SU-DHL-6 (cell line): ENCODE measurements around the gene CEACAM18.
"Not testable (repeated sequence)": the region's sequence is repeated elsewhere in the genome, so short reads cannot be mapped to it uniquely, and the experiment has no call there.

Experiments used
- H2AFZ ChIP-seq: fragments of 200-600 bp; sonication (generic); 2 replicates; pipeline ENCODE4 v1.6.1; 2014; ENCODE audit warnings: low read depth, mild to moderate bottlenecking, moderate library complexity, mixed read lengths, antibody characterized with exemption, low read length; ENCODE audit not compliant: severe bottlenecking
- H3F3A ChIP-seq: fragments of 200-600 bp; shearing (Covaris generic); 2 replicates; pipeline ENCODE4 v1.6.0; 2016; ENCODE audit warnings: antibody characterized with exemption, mild to moderate bottlenecking; ENCODE audit not compliant: insufficient read depth
- H3K27ac ChIP-seq: fragments of 200-600 bp; sonication (generic); 2 replicates; pipeline ENCODE4 v1.5.1; 2016; ENCODE audit warnings: low read depth, mild to moderate bottlenecking, low read length, moderate library complexity, mixed read lengths
- H3K27me3 ChIP-seq: fragments of 200-600 bp; sonication (generic), shearing (Covaris generic); 2 replicates; pipeline ENCODE4 v1.6.0; 2014; ENCODE audit warnings: mild to moderate bottlenecking, low read length
- H3K36me3 ChIP-seq: fragments of 200-600 bp; sonication (generic); 2 replicates; pipeline ENCODE4 v1.6.1; 2014; ENCODE audit warnings: mild to moderate bottlenecking, low read length, mixed read lengths
- H3K4me2 ChIP-seq: fragments of 300-600, 200-600 bp; shearing (Covaris generic), sonication (generic); 2 replicates; pipeline ENCODE4 v1.6.0; 2014; ENCODE audit warnings: low read length, low read depth, mild to moderate bottlenecking; ENCODE audit not compliant: poor library complexity, severe bottlenecking
- H3K4me3 ChIP-seq: fragments of 200-600 bp; sonication (generic); 2 replicates; pipeline ENCODE4 v1.5.1; 2014; ENCODE audit warnings: antibody characterized with exemption, low read length, mild to moderate bottlenecking, mixed read lengths; ENCODE audit not compliant: insufficient read depth, poor library complexity, severe bottlenecking
- H3K79me2 ChIP-seq: fragments of 200-600 bp; sonication (generic); 2 replicates; pipeline ENCODE4 v1.6.1; 2014; ENCODE audit warnings: mild to moderate bottlenecking, low read length, moderate library complexity; ENCODE audit not compliant: insufficient read depth
- H3K9ac ChIP-seq: fragments of 200-600 bp; sonication (generic); 2 replicates; pipeline ENCODE4 v1.7.0; 2014; ENCODE audit warnings: mild to moderate bottlenecking, low read length
- H3K9me2 ChIP-seq: fragments of 200-600 bp; sonication (generic); replicated peaks from 2 replicates; pipeline ENCODE4 v1.6.1; 2014; ENCODE audit warnings: low read length; ENCODE audit not compliant: insufficient read depth
- H3K9me3 ChIP-seq: fragments of 200-600 bp; sonication (generic); 2 replicates; pipeline ENCODE4 v1.6.1; 2014; ENCODE audit warnings: low read length, mixed read lengths; ENCODE audit not compliant: insufficient read depth
- H4K20me1 ChIP-seq: fragments of 200-600 bp; sonication (generic); 2 replicates; pipeline ENCODE4 v1.6.1; 2014; ENCODE audit warnings: low read depth, mild to moderate bottlenecking, antibody characterized with exemption, low read length, moderate library complexity, mixed read lengths
- CTCF ChIP-seq: fragments of 200-600 bp; sonication (generic); IDR thresholded peaks from one replicate; pipeline ENCODE4 v1.5.1; 2017; ENCODE audit warnings: antibody characterized with exemption, mild to moderate bottlenecking, low read length, moderate library complexity; ENCODE audit not compliant: insufficient read depth, poor library complexity, severe bottlenecking
- EZH2phosphoT487 ChIP-seq: fragments of 200-600 bp; sonication (generic), shearing (Covaris generic); conservative IDR thresholded peaks from 2 replicates; pipeline ENCODE4 v1.6.1; 2018; ENCODE audit warnings: mild to moderate bottlenecking, antibody characterized with exemption, low read length, moderate library complexity, mixed read lengths

Gene CEACAM18

GRCh38 chr19:51493776-51494175, 15.4 kb downstream of the CEACAM18 start:
- Histone ChIP-seq H3F3A (no peaks in the 10 kb centered on the region), H3K9ac (no peak overlapping the region), H4K20me1 (no peaks in the 10 kb centered on the region), H3K79me2 (no peaks in the 10 kb centered on the region), H2AFZ (no peak overlapping the region), H3K27me3 (no peaks in the 10 kb centered on the region), H3K4me2 (no peak overlapping the region), H3K9me3 (no peaks in the 10 kb centered on the region), H3K9me2 (no peaks in the 10 kb centered on the region), H3K27ac (no peak overlapping the region), H3K4me3 (no peak overlapping the region), H3K36me3 (no peaks in the 10 kb centered on the region)
- TF ChIP-seq CTCF, result no peak
- TF ChIP-seq EZH2phosphoT487, result no peak

- Histone ChIP-seq H3K27ac (no peak overlapping the region), H2AFZ (no peak overlapping the region), H3K9me2 (no peaks in the 10 kb centered on the region), H3K27me3 (no peaks in the 10 kb centered on the region), H4K20me1 (no peaks in the 10 kb centered on the region), H3K4me2 (no peak overlapping the region), H3K36me3 (no peaks in the 10 kb centered on the region), H3K9ac (no peak overlapping the region), H3F3A (no peaks in the 10 kb centered on the region), H3K9me3 (no peaks in the 10 kb centered on the region), H3K79me2 (no peaks in the 10 kb centered on the region), H3K4me3 (no peak overlapping the region)
- TF ChIP-seq EZH2phosphoT487, result no peak
- no peak for TF ChIP-seq CTCF
Observed at GRCh38 chr19:51497666-51498065, 19.3 kb downstream of the CEACAM18 start.

GRCh38 chr19:51500931-51501330, 22.6 kb downstream of the CEACAM18 start:
- H3K9ac ChIP-seq, H3F3A ChIP-seq, H3K9me2 ChIP-seq, H3K27me3 ChIP-seq, H3K4me2 ChIP-seq, H3K9me3 ChIP-seq, H3K36me3 ChIP-seq, H3K4me3 ChIP-seq, H3K27ac ChIP-seq, H2AFZ ChIP-seq, H4K20me1 ChIP-seq, H3K79me2 ChIP-seq: not testable (repeated sequence)

DNA sequence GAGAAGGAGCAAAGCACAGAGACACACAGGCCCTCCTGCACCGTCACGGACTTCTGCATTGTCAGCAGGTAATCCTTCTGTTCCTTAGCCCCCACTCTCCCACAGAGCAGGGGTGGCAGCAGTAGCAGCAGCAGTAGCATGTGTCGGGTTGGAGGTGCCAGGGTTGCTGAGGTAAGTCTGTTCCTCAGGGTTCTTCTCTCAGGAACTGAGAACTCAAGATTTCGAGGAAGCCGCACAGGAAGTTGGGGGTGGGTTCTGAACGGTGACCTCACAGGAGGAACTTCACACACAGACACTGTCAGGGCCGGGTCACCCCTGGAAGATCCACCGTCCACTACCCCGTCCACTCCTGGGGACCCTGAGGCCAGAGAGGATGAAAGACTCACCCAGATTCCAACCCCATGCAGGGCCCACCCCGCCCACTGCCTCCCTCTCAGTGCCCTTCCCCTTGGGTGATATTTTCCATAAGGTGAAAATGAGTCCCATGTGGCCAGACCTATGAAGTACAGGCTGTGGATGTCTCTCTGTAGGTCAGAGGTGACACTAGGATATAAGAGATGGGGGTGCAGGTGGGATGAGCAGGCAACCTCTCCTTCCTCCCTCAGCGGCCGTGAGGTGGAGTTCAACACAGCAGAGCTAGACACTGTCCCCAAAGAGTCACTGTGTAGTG, 23.4 kb downstream of the CEACAM18 start, which contains the start of gene SIGLEC12:
TSS of gene SIGLEC12 (minus strand) at position 207 of the 670 bp plus-strand sequence. CDS start at position 140, 67 bp downstream.
- Histone ChIP-seq H3K27me3 (no peaks in the 10 kb centered on the region), H3K4me2 (no peak within 1 kb of the TSS), H3K4me3 (no peak within 1 kb of the TSS), H3K79me2 (no peaks in the 10 kb centered on the region), H3K36me3 (no peaks in the 10 kb centered on the region), H3K9ac (no peak within 1 kb of the TSS), H4K20me1 (no peaks in the 10 kb centered on the region), H3K9me2 (no peaks in the 10 kb centered on the region), H3K27ac (no peak within 1 kb of the TSS), H2AFZ (no peak within 1 kb of the TSS), H3K9me3 (no peaks in the 10 kb centered on the region), H3F3A (no peaks in the 10 kb centered on the region)
- no peak for TF ChIP-seq EZH2phosphoT487
- no peak for TF ChIP-seq CTCF
